HG03196 (cell line): ENCODE results near the gene SCNN1B.
"Not testable (repeated sequence)": the region's sequence is repeated elsewhere in the genome, so short reads cannot be mapped to it uniquely, and the experiment has no call there.

Experiments used
- ATAC-seq: cut with Tn5 transposase; IDR thresholded peaks from one replicate; pipeline ENCODE4 v1.9.1; 2021; ENCODE audit not compliant: unreplicated experiment

SCNN1B gene

DNA sequence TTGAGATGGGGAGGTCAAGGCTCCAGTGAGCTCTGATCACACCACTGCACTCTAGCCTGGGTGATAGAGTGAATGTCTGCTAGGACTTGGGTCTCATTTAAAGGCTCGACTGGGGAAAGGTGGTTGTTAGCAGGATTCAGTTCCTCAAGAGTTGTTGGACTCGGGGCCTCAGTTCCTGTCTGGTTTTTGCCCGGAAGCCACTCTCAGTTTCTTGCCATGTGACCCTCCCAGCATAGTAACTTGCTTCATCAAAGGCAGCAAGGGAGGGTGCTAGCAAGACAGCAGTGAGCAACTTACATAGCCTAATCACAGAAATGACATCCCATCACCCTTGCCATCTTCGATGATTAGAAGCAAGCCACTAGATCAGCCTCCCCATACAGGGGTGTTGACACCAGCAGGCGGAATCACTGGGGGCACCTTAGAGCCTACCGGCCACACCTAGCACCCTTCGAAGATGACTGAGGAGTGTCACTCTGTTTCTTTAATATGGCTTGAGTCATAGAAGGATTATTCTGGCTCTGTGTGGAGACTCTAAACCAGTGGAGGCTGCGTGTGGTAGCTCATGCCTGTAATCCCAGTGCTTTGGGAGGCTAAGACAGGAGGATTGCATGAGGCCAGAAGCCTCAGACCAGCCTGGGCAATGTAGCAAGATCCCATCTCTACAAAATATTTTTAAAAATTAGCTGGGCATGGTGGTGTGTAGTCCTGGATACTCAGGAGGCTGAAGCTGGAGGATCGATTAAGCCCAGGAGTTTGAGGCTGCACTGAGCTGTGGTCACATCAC, 13.2 kb upstream of the SCNN1B start:
- no peak for ATAC-seq

DNA sequence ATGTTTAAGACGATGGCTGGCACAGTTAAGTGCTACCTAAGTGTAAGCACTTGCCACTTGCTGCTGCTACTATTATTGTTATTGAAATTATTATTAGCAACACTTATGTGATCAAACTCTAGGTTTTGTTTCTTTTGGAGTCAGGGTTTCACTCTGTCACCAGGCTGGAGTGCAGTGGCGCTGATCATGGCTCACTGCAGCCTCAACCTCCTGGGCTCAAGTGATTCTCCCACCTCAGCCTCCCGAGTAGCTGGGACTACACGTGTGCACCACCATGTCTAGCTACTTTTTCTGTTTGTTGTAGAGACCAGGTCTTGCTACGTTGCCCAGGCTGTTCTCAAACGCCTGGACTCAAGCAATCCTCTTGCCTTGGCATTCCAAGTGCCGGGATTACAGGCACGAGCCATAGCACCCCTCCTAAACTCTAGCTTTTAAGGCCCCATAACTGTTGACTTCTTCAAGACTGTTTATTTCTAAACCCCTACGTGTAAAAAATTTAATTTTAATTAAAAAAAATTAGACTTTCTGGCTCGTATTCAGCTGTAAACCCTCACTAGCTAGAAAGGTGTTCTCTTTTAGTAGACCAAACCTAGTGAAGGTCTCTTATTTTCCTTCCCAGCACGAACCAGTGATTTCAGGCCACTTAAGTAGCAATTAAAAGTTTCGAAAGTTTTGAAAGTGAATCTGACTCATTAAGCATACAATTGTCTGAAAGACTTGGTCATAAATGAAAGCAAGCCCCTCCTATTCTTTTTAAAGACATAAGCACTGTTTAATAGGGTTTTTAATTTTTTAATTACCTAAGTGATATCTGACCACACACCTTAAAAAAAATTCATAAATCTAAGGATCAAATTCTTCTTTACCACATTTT, 11.7 kb upstream of the SCNN1B start:
- ATAC-seq = no peak

DNA sequence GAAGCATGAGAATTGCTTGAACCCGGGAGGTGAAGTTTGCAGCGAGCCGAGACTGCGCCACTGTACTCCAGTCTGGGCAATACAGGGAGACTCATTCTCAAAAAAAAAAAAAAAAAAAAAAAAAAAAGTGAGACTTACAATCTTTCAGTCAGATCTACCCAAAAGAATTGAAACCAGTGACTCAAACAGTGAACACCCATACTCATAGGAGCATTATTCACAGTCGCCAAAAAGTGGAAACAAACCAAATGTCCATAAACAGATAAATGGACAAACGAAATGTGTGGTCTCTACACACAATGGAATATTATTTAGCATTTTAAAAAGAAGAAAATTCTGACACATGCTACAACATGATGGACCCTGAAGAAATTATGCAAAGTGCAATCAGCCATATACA, 9.1 kb upstream of the SCNN1B start:
- no peak for ATAC-seq

DNA sequence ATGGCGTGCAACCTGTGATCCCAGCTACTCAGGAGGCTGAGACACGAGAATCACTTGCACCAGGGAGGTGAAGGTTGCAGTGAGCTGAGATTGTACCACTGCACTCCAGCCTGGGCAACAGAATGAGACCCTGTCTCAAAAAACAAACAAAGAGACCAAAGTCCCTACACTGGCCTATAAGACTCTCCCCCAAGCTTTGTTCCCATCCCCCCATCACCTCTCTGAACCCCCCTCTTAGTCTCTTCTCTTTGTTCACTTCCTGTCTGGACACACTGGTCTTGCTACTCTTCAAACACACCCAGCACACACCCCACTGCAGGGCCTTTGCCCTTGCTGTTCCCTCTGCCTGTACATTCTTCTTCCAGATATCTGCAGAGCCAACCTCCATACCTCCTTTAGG, 7.8 kb upstream of the SCNN1B start:
- ATAC-seq = no peak

DNA sequence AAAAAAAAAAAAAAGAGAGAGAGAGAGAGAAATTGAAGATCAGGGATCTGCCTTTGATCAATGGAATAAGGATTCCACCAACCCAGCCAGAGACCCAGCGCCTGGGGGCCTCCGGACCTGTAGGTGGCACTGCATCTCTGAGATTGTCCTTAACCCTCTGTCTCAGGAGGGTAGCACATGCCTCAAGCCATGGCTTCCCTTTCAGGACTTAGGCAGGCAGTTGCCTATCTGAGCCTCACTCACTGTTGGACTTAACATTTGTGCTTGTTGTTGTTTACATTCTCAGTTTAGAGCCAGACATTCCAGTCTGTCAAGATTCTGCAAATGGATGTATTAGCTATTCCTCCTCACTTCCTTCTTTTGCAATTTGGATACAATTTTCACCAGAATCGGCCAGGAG, 5.1 kb upstream of the SCNN1B start:
- ATAC-seq = no peak

DNA sequence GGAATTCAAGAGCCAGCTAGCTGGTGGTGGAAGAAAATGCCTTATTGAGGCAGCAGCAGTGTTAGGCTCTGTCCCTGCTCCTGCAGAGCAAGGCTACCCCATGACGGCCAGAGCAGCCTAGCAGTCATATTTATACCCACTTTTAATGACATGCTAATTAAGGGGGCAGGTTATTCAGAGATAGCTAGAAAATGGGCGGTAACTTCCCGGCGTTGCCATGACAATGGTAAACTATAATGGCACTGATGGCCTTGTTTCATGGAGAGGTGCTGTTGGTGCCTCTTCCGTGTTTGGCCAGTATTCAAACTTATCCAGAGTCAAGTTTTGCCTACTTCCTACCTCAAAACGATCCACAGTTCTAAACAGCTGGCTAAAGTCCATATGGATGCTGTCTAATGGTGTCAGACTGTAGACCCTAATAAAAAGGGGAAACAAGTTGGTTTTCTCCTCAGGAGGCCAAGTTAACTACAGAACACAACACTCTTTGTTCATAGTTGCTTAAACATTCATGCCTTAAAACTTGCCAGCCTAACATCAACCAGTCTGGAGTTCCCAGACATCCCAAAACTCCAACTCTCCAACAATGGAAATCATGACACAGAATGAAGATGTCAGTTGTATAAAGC, 3.7 kb upstream of the SCNN1B start:
- no peak for ATAC-seq

DNA sequence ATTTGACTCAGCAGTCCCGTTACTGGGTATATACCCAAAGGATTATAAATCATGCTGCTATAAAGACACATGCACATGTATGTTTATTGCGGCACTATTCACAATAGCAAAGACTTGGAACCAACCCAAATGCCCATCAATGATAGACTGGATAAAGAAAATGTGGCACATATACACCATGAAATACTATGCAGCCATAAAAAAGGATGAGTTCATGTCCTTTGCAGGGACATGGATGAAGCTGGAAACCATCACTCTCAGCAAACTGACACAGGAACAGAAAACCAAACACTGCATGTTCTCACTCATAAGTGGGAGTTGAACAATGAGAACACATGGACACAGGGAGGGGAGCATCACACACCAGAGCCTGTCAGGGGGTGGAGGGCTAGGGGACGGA, 2.3 kb upstream of the SCNN1B start:
- ATAC-seq = not testable (repeated sequence)

DNA sequence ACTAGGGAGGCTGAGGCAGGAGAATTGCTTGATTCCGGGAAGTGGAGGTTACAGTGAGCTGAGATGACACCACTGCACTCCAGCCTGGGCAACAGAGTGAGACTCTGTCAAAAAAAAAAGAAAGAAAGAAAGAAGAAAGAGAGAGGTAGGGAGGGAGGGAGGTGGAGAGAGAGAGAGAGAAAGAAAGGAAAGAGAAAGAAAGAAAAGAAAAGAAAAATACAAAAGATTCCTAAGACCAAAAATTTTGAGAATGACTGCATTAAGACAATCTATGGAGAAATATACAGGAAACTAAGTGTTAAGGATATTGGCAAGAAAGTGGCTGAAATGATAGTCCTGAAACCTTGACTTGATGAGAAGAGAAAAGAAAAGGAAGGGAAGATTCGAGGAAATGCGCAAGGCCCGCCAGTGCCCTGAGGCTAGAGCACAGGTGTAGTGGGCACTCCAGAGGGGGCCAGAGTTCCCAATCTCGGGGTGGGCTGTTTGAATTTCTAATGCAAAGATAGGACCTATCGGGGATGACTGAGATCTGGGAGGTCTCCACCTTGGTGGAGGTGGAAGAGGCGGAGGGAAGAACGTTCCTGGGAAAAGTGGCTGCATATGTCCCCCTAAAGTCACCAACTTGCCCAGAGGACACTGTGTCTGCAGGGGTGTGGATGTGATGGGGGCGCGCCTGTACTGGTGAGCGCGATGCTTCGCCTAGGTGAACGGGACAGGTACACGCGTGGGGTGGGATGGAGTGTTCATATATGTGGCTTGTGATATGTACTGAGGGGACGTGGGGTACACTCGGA, 654 bp upstream of the SCNN1B start:
- no peak for ATAC-seq

DNA sequence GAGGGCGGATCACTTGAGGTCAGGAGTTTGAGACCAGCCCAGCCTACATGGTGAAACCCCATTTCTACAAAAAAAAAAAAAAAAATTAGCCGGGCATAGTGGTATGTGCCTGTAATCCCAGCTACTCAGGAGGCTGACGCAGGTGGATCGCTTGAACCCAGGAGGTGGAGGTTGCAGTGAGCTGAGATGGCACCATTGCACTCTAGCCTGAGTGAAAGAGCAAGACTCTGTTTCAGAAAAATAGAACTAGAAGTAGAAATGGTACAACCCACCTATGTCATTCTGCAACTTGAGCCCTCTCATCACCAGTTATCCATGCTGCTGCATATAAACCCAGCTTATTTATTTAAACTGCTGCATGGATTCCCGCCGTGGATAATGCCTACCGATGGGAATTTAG, 1.6 kb downstream of the SCNN1B start:
- ATAC-seq = no peak

DNA sequence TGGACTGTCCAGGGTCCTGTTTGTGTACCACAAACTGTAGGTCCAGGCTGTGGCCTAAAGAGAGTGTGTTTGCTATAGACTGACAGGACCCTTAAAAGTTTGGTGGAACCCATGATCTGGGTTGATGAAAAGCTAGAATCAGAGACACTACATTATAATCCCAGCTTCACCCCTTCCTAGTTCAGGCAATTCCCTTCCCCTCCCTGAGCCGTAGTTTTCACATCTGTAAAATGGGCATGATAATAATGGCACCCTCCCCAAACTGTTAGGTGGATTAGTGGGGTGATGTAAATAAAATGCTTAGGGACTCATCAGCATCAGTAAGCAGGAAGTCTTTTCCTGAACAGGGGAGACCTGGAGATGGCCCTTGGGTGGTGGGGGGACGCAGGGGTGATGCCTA, 2.5 kb downstream of the SCNN1B start:
- no peak for ATAC-seq

DNA sequence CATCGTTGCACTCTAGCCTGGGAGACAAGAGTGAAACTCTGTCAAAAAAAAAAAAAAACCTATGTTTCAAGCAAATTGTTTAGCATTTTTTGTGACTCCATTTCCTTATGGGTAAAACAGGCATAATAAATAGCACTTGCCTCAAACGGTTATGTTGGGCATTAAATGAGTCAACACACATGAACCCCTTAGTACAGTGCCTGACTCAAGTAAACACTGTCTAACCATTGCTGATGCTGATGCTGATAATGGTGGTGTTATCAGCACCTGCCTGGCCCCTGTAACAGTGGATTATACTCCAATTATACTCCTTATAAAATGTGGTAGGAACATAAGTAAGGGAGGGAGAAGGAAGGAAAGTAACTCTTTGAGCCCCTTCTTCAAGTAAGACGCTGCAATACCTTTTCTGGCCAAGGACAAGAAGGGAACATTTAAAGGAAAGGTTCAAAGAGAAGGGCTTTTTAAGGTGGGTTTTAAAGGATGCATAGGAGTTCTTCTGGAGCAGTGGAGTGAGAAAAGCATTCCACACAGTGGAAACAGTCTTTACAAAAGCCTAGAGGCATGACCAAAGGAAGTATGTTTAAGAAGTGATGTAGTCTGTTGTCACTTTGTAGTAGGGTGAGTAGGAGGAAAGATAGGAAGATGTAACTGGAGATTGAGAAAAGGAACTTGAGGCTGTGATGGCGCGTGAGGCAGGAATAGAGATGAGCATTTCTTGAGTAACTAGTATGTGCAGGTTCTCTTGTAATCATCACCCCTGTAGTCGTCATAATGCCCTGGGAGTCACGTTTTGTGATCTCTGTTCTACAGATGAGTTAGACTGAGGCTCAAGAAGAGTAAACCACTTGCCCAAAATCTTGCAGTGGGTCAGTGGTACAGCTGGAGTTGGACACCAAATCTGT, 4.3 kb downstream of the SCNN1B start:
- ATAC-seq = no peak

DNA sequence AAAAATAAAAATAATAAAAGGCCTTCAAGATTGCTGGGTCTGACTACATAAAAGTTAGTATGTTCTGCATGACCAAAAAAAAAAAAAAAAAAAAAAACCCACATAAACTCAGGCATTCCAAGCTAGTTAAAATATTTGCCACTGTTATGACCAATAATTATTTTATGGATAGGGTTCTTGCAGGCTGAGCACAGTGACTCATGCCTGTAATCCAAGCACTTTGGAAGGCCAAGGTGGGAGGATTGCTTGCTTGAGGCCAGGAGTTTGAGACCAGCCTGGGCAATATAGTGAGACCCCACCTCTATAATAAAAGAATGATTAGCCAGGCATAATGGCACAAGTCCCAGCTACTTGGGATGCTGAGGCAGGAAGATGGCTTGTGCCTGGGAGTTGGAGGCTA, 8.1 kb downstream of the SCNN1B start:
- ATAC-seq = no peak

DNA sequence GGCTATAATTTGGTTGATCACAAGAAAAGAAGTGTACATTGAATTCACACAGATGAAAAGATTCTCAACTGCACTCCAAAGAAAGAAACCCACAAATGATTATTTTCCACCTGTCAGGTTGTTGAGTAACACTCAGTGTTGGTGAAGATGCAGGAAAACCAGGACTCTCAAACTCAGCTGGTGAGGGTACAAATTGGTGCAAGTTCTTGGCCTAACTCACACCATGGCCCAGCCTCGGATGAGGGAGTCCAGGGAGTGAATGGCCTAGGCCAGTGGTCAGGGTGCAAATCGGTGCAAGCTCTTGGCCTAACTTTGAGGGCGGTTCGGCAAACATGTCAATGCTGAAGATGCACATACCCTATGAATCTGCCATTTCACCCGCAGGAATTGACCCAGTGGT, 8.6 kb downstream of the SCNN1B start:
- no peak for ATAC-seq

DNA sequence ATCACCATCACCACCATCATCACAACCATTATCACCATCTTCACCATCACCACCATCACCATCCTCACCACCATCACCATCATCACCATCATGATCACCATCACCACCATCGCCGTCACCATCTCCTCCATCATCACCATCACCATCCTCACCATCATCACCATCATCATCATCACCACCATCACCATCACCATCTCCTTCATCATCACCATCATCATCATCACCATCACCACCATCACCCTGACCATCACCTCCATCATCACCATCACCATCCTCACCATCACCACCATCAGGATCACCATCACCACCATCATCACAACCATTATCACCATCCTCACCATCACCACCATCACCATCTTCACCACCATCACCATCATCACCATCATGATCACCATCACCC, 14.1 kb downstream of the SCNN1B start:
- ATAC-seq = no peak

DNA sequence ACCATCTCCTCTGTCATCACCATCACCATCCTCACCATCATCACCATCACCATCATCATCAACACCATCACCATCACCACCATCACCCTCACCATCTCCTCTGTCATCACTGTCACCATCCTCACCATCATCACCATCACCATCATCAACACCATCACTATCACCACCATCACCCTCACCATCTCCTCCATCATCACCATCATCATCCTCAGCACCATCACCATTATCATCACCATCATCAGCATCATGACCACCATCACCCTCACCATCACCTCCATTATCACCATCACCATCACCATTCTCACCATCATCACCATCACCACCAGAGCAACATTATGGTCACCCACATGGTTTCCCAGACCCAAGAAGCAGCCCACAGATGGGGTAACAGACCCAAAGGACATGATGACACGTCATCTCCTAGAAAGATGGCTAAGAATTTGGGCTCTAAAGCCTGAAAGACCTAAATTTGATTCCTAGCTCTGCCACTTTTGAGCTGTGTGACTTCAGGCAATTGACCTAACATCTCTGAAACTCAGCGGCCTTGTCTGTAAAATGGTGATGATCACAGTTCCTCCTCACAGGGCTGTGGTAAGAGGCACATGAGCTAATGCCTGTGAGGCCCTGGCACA, 14.6 kb downstream of the SCNN1B start:
- ATAC-seq = no peak

DNA sequence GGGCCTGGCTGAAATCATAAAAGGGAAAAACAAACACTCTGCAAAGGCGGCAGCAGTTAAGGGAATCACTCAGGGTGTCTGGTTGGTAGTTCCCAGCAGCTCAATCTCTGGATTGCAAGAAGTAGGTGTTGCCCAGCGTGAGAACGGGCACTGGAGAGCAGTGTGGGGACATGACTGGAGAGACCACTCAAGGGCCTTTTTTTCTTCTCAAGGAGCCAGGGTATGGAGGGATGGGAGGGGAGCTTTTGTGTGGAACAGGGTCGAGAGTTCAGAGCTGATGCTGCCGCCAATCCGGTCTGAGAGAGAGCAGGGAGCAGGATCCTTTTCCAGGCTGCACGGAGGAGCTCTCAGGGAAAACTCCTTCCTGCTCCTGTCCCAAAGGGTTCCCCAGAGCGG, 15.2 kb downstream of the SCNN1B start:
- no peak for ATAC-seq

DNA sequence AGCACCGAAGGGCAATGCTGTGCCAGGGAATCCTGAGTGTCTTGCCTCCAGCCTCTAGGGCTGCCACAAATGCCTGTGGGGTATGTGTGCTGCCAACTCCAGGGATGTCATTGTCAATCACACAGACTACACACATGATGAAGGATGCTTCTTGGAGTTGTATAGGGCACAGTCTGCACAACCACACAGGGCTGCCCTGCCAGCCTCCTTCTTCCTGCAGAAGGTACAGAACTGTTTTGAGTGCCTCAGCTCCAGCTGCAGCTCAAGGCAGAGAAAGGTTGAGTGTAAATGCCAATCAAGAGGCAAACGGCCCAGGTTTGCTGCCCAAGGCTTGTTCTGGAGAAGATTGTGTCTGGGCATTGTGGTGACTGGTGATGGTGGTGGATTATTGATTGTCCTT, 15.6 kb downstream of the SCNN1B start:
- no peak for ATAC-seq

DNA sequence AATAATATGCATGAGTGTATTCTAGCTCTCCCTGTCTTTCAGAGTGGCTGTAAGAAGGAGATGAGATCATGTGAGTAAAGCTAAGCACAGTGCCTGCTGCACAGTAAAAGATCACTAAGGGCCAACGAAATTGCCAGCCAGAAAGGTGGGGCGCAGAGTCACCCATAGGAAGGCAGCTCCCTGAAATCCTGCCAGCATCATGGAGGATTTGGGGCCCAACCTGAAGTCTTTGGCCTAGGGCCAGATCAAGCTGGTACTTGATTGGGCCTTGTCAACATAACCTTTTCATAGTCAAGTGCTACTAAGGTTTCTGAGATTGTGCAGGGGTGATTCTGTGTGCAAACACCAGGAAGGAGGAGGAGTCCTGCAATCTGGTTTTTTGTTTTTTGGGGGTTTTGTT, 16.5 kb downstream of the SCNN1B start:
- no peak for ATAC-seq

DNA sequence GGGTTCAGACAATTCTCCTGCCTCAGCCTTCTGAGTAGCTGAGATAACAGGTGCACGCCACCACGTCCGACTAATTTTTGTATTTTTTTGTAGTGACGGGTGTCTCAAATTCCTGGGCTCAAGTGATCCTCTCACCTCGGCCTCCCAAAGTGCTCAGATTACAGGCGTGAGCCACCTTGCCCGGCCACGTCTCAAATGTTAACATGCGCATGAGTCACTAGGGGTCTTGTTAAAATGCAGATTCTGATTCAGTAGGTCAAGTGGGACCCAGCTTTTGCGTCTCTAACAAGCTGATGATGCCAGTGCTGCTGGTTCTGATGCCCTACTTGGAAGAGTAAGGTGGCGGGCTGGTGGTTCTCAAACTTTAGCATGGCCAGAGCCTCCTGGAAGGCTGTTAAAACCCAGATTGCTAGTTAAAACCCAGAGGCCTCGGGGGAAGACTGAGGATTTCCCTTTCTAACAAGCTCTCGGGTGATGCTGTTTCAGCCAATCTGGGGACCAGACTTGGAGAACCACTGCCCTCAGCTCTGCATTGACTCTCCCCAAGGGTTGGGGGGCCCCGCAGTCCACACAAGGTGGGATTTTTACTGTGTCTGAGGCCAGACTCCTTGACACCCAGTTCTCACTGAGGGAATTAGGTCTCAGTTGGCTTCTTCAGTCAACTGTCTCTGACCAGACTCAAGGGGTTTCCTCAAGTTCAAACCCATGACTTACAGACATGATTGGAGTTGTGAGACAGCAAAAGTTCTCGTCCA, 17.9 kb downstream of the SCNN1B start:
- no peak for ATAC-seq
